Right renal pelvis (tissue), 4 donors: ENCODE results near the gene DDA1. TPM values are rescaled to one million over a fixed set of nuclear protein-coding genes. Genes with fewer than 3 reads are reported as not detected.

Experiments used
- DNase-seq, 4 donors: peaks; one replicate each; pipeline ENCODE4 v3.0.0-alpha.2; 2013; ENCODE audit warnings: low read depth in 4 of 4, low spot score in 3 of 4, missing footprints in 1 of 4
- polyA plus RNA-seq, 4 donors: library from polyadenylated mRNA; unstranded; fragments of 120-200 nt; gene quantifications; one replicate each; pipeline ENCODE4 v1.2.1, GENCODE V29; 2013; ENCODE audit not compliant: insufficient read length in 4 of 4

DDA1 gene
- polyA plus RNA-seq, 4 donors, result 35.1 to 43.4 (median 36.9) TPM

- no peak for DNase-seq
Measured at GRCh38 chr19:17309965-17310461, 650 bp downstream of the DDA1 start.

GRCh38 chr19:17311455-17312188, 2.3 kb downstream of the DDA1 start:
- DNase-seq, result no peak

GRCh38 chr19:17312189-17313113, 3.1 kb downstream of the DDA1 start:
- DNase-seq, result no peak

GRCh38 chr19:17314007-17314593, 4.7 kb downstream of the DDA1 start:
- DNase-seq, result no peak

- no peak for DNase-seq
Measured at GRCh38 chr19:17318966-17319365, 9.6 kb downstream of the DDA1 start.

GRCh38 chr19:17319473-17320238, 10.3 kb downstream of the DDA1 start:
- DNase-seq, result no peak

GRCh38 chr19:17320435-17320834, 11.1 kb downstream of the DDA1 start:
- DNase-seq, result no peak

GRCh38 chr19:17321655-17322489, 12.5 kb downstream of the DDA1 start:
- DNase-seq, result no peak

GRCh38 chr19:17322854-17323253, 13.5 kb downstream of the DDA1 start:
- no peak for DNase-seq

- DNase-seq, result no peak
Measured at GRCh38 chr19:17323300-17323963, 14.1 kb downstream of the DDA1 start.

- DNase-seq, result no peak
Measured at GRCh38 chr19:17323964-17324332, 14.6 kb downstream of the DDA1 start.

- DNase-seq, result no peak
Measured at GRCh38 chr19:17324357-17325114, 15.2 kb downstream of the DDA1 start.

- no peak for DNase-seq
Measured at GRCh38 chr19:17325133-17325532, 15.8 kb downstream of the DDA1 start.

GRCh38 chr19:17325881-17326594, 16.7 kb downstream of the DDA1 start:
- DNase-seq, result no peak

- no peak for DNase-seq
Measured at GRCh38 chr19:17326595-17326966, 17.2 kb downstream of the DDA1 start.

- DNase-seq, result no peak
Measured at GRCh38 chr19:17327068-17327653, 17.8 kb downstream of the DDA1 start.
